ENCODE results near the gene GPI. TPM values are rescaled to one million over a fixed set of nuclear protein-coding genes. Genes with fewer than 3 reads are reported as not detected.

The GPI gene
- total RNA-seq, 1 experiment from 2014 or later, result 370 TPM

DNA sequence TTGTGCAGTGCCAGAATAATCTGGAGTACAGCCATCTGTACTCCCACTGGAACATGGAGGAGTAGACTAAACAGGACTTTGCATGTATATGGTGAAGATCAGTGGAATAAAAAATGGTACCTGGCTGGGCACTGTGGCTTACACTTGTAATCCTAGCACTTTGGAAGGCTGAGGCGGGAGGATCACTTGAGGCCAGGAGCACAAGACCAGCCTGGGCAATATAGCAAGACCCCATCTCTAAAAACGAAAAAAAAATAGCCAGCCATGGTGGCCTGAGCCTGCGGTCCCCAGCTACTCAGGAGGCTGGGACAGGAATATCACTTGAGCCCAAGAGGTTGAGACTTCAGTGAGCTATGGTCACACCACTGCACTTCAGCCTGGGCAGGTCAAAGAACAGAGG, 83.2 kb downstream of the GPI start:
- TF ChIP-seq, protein P1, sequence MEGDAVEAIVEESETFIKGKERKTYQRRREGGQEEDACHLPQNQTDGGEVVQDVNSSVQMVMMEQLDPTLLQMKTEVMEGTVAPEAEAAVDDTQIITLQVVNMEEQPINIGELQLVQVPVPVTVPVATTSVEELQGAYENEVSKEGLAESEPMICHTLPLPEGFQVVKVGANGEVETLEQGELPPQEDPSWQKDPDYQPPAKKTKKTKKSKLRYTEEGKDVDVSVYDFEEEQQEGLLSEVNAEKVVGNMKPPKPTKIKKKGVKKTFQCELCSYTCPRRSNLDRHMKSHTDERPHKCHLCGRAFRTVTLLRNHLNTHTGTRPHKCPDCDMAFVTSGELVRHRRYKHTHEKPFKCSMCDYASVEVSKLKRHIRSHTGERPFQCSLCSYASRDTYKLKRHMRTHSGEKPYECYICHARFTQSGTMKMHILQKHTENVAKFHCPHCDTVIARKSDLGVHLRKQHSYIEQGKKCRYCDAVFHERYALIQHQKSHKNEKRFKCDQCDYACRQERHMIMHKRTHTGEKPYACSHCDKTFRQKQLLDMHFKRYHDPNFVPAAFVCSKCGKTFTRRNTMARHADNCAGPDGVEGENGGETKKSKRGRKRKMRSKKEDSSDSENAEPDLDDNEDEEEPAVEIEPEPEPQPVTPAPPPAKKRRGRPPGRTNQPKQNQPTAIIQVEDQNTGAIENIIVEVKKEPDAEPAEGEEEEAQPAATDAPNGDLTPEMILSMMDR (IDR thresholded peaks at IDR 0.05), result no peak
- TF ChIP-seq TCF7L2 (IDR thresholded peaks at IDR 0.05; ENCODE audit: low read depth, low read length), result no peak
- TF ChIP-seq, protein P2, sequence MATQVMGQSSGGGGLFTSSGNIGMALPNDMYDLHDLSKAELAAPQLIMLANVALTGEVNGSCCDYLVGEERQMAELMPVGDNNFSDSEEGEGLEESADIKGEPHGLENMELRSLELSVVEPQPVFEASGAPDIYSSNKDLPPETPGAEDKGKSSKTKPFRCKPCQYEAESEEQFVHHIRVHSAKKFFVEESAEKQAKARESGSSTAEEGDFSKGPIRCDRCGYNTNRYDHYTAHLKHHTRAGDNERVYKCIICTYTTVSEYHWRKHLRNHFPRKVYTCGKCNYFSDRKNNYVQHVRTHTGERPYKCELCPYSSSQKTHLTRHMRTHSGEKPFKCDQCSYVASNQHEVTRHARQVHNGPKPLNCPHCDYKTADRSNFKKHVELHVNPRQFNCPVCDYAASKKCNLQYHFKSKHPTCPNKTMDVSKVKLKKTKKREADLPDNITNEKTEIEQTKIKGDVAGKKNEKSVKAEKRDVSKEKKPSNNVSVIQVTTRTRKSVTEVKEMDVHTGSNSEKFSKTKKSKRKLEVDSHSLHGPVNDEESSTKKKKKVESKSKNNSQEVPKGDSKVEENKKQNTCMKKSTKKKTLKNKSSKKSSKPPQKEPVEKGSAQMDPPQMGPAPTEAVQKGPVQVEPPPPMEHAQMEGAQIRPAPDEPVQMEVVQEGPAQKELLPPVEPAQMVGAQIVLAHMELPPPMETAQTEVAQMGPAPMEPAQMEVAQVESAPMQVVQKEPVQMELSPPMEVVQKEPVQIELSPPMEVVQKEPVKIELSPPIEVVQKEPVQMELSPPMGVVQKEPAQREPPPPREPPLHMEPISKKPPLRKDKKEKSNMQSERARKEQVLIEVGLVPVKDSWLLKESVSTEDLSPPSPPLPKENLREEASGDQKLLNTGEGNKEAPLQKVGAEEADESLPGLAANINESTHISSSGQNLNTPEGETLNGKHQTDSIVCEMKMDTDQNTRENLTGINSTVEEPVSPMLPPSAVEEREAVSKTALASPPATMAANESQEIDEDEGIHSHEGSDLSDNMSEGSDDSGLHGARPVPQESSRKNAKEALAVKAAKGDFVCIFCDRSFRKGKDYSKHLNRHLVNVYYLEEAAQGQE (IDR thresholded peaks at IDR 0.05; ENCODE audit: insufficient read depth in 1 of 2, low read depth in 2 of 2, low read length in 1 of 2), result no peak
- TF ChIP-seq SIN3A (IDR thresholded peaks at IDR 0.05; ENCODE audit: borderline replicate concordance, insufficient read depth, low read depth, low read length), result no peak
- TF ChIP-seq POLR2AphosphoS5 (IDR thresholded peaks at IDR 0.05; ENCODE audit: low read depth, low read length), result no peak
- Histone ChIP-seq H3K27ac (ENCODE audit: low read length) (no peak overlapping the region), H3K27me3 (ENCODE audit: control insufficient read depth, insufficient read depth, low read length) (no peaks in the 10 kb centered on the region), H3K4me1 (ENCODE audit: control insufficient read depth, insufficient read depth, low read length) (no peaks in the 10 kb centered on the region), H3K9me3 (ENCODE audit: control insufficient read depth, insufficient read depth, low read depth, low read length) (no peaks in the 10 kb centered on the region), H3K36me3 (ENCODE audit: control insufficient read depth, insufficient read depth, low read length) (peaks cover 49% of the 10 kb centered on the region), H3K4me3 (ENCODE audit: low read depth in 2 of 2, low read length in 2 of 2) (no peak overlapping the region)
- ChIA-PET POLR2A (interaction anchor here (0.7 kb wide), 1 partner anchor 1543 kb away, joined by 11 read pairs; no protein-coding TSS in a partner anchor), CTCF (no interaction called here)
- BruUV-seq (replicated peaks), result no TSS peak
- in situ Hi-C loops (cut with HindIII; ENCODE audit: low pct_unique_long_range_greater_than_20kb, low sequenced_read_pairs), result no loop called here
- no peak for ATAC-seq
- DNase-seq (ENCODE audit: low read depth, low spot score), result no peak
- intact Hi-C loops (cut with micrococcal nuclease; ENCODE audit: unreplicated experiment), result no loop called here

Other genes with a start within 250 kb of the GPI start
- gene LSM14A, start 192.7 kb upstream of the GPI start, total RNA-seq (2021; ENCODE audit: unreplicated experiment), result 152 TPM
- 19.7 TPM for gene GARRE1, start 110.6 kb upstream of the GPI start, total RNA-seq (2021; ENCODE audit: unreplicated experiment)
- gene PDCD2L, start 39.2 kb downstream of the GPI start, total RNA-seq (2021; ENCODE audit: unreplicated experiment), result 36.4 TPM
- 215 TPM for gene UBA2, start 63.2 kb downstream of the GPI start, total RNA-seq (2021; ENCODE audit: unreplicated experiment)
- gene WTIP, start 116.6 kb downstream of the GPI start, total RNA-seq (2021; ENCODE audit: unreplicated experiment), result 73.6 TPM

All from Panc1 (cell line).